NCI-H1694 (cell line): ENCODE results near the gene FOXS1.
"Not testable (repeated sequence)": the region's sequence is repeated elsewhere in the genome, so short reads cannot be mapped to it uniquely, and the experiment has no call there.

Experiments used
- DNase-seq: peaks from one replicate; lab custom pipeline; 2025; lab: John Stamatoyannopoulos, UW

Gene FOXS1

GRCh38 chr20:31821427-31821826 is 24.0 kb downstream of the FOXS1 start:
- DNase-seq: no peak

- no peak for DNase-seq
Observed at GRCh38 chr20:31820228-31820627, 25.2 kb downstream of the FOXS1 start.

- peak; percentile 65 for DNase-seq
Observed at GRCh38 chr20:31819083-31819784, 26.2 kb downstream of the FOXS1 start, which contains the start of gene MYLK2. MYLK2 (plus strand) TSS chr20:31819356; CDS start chr20:31819581, 225 bp downstream.

GRCh38 chr20:31818376-31818908 is 27.0 kb downstream of the FOXS1 start:
- DNase-seq: no peak

GRCh38 chr20:31817461-31817860 is 27.9 kb downstream of the FOXS1 start:
- DNase-seq: no peak

- peak; percentile 46 for DNase-seq
Observed at GRCh38 chr20:31816221-31816620, 29.2 kb downstream of the FOXS1 start.

GRCh38 chr20:31815408-31816188 is 29.8 kb downstream of the FOXS1 start:
- peak; percentile 22 for DNase-seq

GRCh38 chr20:31814142-31814541 is 31.3 kb downstream of the FOXS1 start:
- DNase-seq: not testable (repeated sequence)

GRCh38 chr20:31813611-31814010 is 31.8 kb downstream of the FOXS1 start:
- no peak for DNase-seq

GRCh38 chr20:31811796-31812728 is 33.3 kb downstream of the FOXS1 start:
- peak; percentile 5 for DNase-seq

- DNase-seq: no peak
Observed at GRCh38 chr20:31811198-31811597, 34.2 kb downstream of the FOXS1 start.

- DNase-seq: no peak
Observed at GRCh38 chr20:31809661-31810060, 35.7 kb downstream of the FOXS1 start.

- DNase-seq: no peak
Observed at GRCh38 chr20:31808481-31808880, 36.9 kb downstream of the FOXS1 start.

GRCh38 chr20:31806564-31807355 is 38.6 kb downstream of the FOXS1 start:
- DNase-seq: no peak

GRCh38 chr20:31803552-31804291 is 41.7 kb downstream of the FOXS1 start:
- no peak for DNase-seq

GRCh38 chr20:31801508-31801907 is 43.9 kb downstream of the FOXS1 start:
- no peak for DNase-seq

- DNase-seq: no peak
Observed at GRCh38 chr20:31797364-31797763, 48.0 kb downstream of the FOXS1 start.
